ENCODE measurements around the gene SLC39A2.

GRCh38 chr14:21037156-21037555 lies 38.1 kb downstream of the SLC39A2 start:
- TF ChIP-seq CTCF (IDR thresholded peaks at IDR 0.05), result no peak
- TF ChIP-seq EP300 (IDR thresholded peaks at IDR 0.05; ENCODE audit: borderline replicate concordance in 1 of 2, low read depth in 1 of 2, low read length in 1 of 2), result no peak
- no peak for TF ChIP-seq USF2 (IDR thresholded peaks at IDR 0.05; ENCODE audit: borderline replicate concordance, low read depth, low read length)
- no peak for TF ChIP-seq CHD2 (IDR thresholded peaks at IDR 0.05; ENCODE audit: low read length, partially characterized antibody)
- TF ChIP-seq RFX5 (IDR thresholded peaks at IDR 0.05; ENCODE audit: low read length), result no peak
- no peak for TF ChIP-seq FOXM1 (IDR thresholded peaks at IDR 0.05; ENCODE audit: low read depth)
- no peak for TF ChIP-seq NRF1 (IDR thresholded peaks at IDR 0.05; ENCODE audit: low read depth, low read length)
- TF ChIP-seq POLR2AphosphoS5 (IDR thresholded peaks at IDR 0.05; ENCODE audit: low read depth, low read length), result no peak

Data from SK-N-SH (cell line).